IPS DF 6.9 (cell line): Measurements from ENCODE around the gene TSPOAP1.

Source experiments
- DNase-seq: peaks from one replicate; pipeline ENCODE4 v3.0.0-alpha.2; 2013; ENCODE audit warnings: low read depth, low spot score
- H3K27ac ChIP-seq: one replicate; pipeline ENCODE4 v1.5.1; 2013; ENCODE audit warnings: low read length, control low read depth
- H3K27me3 ChIP-seq: 2 replicates; pipeline ENCODE4 v1.6.1; 2013; ENCODE audit warnings: mild to moderate bottlenecking, low read length; ENCODE audit not compliant: control insufficient read depth, insufficient read depth
- H3K36me3 ChIP-seq: 2 replicates; pipeline ENCODE4 v1.6.1; 2013; ENCODE audit warnings: low read length; ENCODE audit not compliant: control insufficient read depth, insufficient read depth
- H3K4me1 ChIP-seq: 2 replicates; pipeline ENCODE4 v1.6.1; 2013; ENCODE audit warnings: low read length; ENCODE audit not compliant: control insufficient read depth, insufficient read depth
- H3K4me3 ChIP-seq: 2 replicates; pipeline ENCODE4 v1.5.1; 2013; ENCODE audit warnings: mild to moderate bottlenecking, low read length
- H3K9me3 ChIP-seq: 2 replicates; pipeline ENCODE4 v1.6.1; 2013; ENCODE audit warnings: low read length, inconsistent platforms; ENCODE audit not compliant: control insufficient read depth, insufficient read depth
- WGBS: extraction: QIAGEN DNeasy Blood & Tissue Kit; methylation state at CpG from one replicate; pipeline ENCODE4 v1.1.7; 2013; ENCODE audit warnings: mixed read lengths, missing lambda C conversion rate; ENCODE audit not compliant: insufficient read length, insufficient coverage; 5-methylcytosine and 5-hydroxymethylcytosine counted together

Gene TSPOAP1

DNA sequence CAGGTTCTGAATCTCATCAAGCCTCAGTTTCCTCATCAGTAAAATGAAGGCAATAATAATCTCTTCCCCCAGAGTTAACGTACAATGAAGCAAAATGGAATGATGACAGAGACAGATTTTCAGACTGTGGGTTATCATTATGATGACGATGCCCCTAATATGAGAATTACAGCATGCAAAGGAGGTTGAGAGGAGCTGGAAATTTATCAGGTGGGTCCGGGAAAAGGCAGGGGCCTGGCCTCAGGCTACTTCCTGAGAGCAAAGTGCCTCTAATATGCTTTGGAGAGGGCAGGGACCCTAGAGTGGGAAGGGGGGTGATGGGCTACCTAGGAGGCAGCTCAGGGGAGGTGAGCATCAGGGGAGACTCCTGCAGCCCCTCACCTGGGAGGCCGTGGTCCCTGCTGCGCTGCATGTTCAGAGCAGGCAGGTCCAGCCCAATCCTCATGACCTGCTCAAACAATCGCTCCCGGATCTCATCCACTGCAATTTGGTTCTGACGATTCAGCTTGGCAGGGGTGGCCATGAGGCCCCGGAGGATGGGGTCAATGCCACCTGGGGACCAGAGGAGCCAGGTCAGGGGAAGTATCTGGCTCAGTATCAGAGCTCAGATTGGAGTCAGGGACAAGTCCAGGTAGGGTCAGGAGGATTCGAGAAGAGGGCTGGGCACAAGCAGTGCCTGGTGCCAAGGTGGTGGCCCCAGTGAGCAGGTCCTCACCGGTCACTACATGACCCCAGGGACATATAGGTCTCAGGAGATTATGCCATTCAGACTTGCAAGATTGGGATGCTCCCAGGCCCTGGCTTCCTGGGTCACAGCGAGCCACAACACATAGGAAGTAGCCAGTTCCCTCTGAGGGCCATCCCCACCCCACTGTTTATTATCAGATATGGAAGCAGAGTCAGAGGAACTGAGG, 56.0 kb downstream of the TSPOAP1 start:
- H3K4me3 ChIP-seq = no peak overlapping the region
- H3K36me3 ChIP-seq = no peaks in the 10 kb centered on the region
- H3K9me3 ChIP-seq = no peaks in the 10 kb centered on the region
- no peaks in the 10 kb centered on the region for H3K4me1 ChIP-seq
- no peak for DNase-seq
- H3K27ac ChIP-seq = no peak overlapping the region
- H3K27me3 ChIP-seq = no peaks in the 10 kb centered on the region
- WGBS = no CpG with 5 or more reads among the region's 12 CpGs

DNA sequence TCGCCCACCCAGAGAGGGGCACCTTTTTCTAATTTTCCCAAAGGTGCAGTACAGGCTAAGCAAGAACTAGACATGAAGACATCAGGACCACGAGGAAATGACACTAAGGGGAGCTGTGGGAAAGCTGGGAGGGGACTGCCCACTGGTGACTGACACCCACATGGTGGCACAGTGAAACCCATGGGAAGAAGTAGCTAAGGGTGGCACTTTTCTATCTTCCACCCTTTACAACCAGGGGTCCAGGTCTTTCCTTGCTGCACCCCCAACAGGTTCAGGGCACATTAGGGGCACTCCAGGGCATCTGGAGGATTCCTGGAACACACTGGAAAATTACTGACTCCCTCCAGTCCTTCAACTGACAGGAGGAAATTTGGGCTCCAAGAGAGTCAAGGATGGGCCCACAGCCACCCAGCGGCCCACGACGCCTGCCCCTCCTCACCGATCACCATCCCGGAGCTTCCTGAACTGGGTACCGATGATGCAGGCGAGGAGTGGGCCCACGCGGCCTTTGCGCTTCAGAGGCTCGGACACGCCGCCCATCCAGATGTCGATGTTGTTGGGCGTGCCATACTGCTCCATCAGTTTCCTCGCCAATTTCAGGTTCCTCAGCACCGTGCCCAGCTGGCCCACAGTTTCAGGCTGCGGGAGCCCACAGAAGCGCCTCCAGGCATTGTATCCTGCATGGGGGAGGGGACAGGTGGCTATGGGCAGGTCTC, 57.2 kb downstream of the TSPOAP1 start:
- Histone ChIP-seq H3K27me3 (no peaks in the 10 kb centered on the region), H3K9me3 (no peaks in the 10 kb centered on the region), H3K27ac (no peak overlapping the region), H3K4me3 (no peak overlapping the region), H3K36me3 (no peaks in the 10 kb centered on the region), H3K4me1 (no peaks in the 10 kb centered on the region)
- no peak for DNase-seq
- WGBS = no CpG with 5 or more reads among the region's 21 CpGs

DNA sequence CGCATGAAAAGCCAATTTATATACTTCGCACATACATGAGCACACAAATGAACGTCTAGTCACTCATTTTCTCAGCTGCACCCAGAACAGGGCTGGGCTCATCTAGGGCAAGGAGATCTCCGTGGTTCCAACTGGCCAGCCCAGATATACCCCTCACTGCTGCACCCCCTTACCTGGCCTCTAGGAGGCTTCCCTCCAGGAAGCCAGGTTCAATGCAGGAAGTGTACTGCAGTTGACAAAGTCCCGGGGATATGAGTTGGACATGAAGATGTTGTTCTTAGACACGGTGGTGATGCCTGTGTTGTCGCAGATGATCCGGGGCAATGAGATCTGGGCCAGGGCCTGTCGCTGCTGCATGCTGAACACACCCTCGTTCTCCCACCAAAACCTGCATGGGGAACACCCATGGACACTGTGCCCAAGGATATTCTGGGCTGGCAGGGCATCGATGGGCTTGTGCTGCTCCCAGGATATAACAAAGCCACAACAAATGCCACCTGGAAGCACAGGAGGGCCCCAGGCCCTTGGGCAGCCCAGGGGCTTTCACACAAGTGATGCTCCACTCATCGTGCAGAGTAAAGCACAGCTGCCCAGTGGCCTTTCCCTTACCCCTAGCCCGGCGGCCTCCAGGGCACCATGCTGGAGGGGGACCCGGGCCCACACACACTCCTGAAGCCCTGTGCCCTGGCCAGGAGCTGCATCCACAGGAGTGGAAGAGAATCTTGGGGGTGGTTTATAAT, 57.9 kb downstream of the TSPOAP1 start:
- Histone ChIP-seq H3K36me3 (no peaks in the 10 kb centered on the region), H3K4me3 (no peak overlapping the region), H3K27me3 (no peaks in the 10 kb centered on the region), H3K4me1 (no peaks in the 10 kb centered on the region), H3K27ac (no peak overlapping the region), H3K9me3 (no peaks in the 10 kb centered on the region)
- WGBS = no CpG with 5 or more reads among the region's 15 CpGs
- DNase-seq = no peak

DNA sequence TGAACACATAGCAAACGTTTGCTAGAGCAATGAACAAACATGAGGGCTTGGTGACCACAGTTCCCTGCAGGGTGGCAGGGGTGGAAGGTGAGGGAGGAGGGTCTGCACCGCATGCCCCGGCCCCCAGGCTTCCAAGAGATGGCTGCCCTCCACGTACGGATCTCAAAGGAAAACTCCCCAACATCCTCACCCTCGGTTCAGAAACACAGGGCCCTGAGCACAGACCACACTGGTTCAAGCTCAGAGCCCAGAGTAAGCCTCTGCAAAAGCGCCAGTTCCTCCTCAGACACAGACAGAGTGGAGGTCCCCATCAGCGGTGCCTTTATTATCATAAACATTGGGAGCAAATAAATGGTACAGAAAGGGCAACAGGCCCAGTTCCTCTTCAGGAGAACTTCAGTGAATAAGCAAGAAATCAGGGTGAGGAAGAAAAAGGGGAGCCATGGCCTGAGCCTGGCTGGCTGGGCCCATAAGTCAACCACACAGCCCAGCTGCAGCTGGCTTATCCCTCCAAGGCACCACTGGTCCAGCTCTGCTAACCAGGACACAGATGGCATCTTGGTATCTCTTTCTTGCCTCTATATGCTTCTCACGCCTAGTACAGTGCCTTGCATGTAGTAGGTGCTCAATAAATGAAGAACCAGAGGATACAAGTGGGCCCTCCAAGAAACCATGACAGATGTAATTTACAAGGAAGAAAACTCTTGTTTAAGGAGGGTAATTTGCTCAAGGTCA, 58.9 kb downstream of the TSPOAP1 start:
- no CpG with 5 or more reads among the region's 9 CpGs for WGBS
- H3K4me1 ChIP-seq = no peaks in the 10 kb centered on the region
- no peak for DNase-seq
- no peaks in the 10 kb centered on the region for H3K36me3 ChIP-seq
- no peak overlapping the region for H3K4me3 ChIP-seq
- no peaks in the 10 kb centered on the region for H3K27me3 ChIP-seq
- no peak overlapping the region for H3K27ac ChIP-seq
- H3K9me3 ChIP-seq = no peaks in the 10 kb centered on the region

DNA sequence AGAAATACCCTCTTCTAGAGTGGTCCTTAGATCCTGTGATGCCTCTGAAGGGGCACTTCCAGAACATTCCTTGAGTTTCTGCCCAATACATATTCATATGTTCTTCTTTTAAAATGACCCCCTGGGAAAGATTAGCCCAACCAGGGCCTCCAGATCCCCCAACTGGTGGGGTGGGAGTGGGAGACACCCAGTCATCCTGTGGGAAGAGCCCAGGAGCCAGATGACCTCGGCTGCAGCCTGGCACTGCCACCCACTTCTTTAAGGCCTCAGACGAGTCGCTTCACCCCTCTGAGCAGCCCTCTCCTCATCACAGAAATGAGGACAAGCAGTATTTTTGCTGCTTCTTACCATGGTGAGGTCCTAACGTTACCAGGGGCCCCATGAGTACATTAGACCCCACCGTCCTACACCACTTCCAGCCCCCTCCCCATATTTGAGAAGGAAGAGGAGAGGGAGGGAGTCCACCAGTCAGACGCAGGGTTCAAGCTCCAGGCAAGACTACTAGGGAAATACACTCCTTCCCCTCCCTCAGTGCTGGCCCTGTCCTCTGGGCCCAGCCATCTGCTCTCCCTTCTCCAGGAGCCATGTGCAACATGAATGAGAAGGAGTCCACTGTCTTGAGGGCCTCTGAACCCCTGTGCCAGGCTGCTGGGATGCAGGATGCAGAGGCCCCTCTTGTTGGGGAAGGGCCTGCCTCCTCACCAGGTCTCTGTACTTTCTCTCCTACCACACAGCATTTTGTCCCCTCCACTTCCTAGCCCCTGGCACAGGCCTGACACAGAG, 59.6 kb downstream of the TSPOAP1 start:
- Histone ChIP-seq H3K27ac (no peak overlapping the region), H3K27me3 (no peaks in the 10 kb centered on the region), H3K9me3 (no peaks in the 10 kb centered on the region), H3K4me3 (no peak overlapping the region), H3K4me1 (no peaks in the 10 kb centered on the region), H3K36me3 (no peaks in the 10 kb centered on the region)
- WGBS = no CpG with 5 or more reads among the region's 6 CpGs
- DNase-seq = no peak

DNA sequence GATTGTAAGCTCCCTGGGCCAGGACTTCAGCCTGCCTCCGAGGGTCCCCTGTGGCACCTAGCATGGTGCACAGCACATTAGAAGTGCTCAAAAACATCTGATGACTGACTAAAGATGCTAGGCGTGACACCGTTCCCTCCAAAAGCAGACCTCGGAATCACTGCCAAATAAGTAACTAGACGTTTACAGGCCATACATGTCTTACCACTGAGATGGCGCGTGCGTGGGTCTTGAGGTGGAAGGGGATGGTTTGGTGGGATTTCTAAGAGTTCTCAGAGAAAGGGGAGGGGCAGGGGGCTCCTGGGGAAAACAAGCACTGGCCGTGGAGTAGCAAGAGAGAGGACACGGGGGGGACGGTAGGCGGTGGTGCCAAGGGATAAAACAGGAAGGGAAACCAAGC, 60.3 kb downstream of the TSPOAP1 start:
- H3K4me3 ChIP-seq = no peak overlapping the region
- H3K4me1 ChIP-seq = no peaks in the 10 kb centered on the region
- no peak for DNase-seq
- no peaks in the 10 kb centered on the region for H3K27me3 ChIP-seq
- no peaks in the 10 kb centered on the region for H3K36me3 ChIP-seq
- WGBS = no CpG with 5 or more reads among the region's 12 CpGs
- H3K27ac ChIP-seq = no peak overlapping the region
- H3K9me3 ChIP-seq = no peaks in the 10 kb centered on the region

DNA sequence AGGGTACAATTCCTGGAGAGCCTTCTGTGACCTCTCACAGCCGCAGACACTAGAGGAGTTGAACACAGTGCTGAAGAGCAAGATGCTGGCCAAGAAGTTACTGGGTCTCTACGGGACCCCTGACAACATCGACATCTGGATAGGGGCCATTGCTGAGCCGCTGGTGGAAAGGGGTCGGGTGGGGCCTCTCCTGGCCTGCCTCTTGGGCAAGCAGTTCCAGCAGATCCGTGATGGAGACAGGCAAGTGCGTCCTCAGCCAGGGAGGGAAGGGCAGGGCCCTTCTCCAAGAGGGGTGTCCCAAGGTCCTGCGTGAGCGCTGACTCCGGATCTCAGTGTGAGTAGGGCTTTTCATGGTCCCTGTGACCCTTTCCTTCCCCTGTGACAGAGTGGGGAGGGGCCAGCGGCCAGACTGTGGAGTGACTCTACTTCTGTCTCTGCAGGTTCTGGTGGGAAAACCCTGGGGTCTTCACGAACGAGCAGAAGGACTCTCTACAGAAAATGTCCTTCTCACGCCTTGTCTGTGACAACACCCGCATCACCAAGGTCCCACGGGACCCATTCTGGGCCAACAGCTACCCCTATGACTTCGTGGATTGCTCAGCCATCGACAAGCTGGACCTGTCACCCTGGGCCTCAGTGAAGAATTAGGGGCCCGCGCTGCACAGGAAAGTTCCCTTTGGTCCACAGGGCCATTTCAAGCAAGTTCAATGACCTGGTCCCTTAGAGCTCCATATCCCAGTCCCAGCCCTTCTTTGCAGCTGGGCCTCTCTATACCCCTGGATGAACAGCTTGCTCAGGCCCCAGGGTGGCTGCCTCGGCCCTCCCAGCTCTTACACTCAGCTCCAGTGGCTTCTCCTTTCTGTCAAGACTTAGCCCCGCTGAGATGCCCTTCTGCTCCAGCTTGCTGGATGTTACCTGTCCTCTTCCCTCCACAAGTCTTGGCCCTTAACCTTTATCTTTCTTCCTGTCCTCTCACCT, 61.0 kb downstream of the TSPOAP1 start:
- Histone ChIP-seq H3K27ac (no peak overlapping the region), H3K27me3 (no peaks in the 10 kb centered on the region), H3K36me3 (no peaks in the 10 kb centered on the region), H3K4me3 (no peak overlapping the region), H3K4me1 (no peaks in the 10 kb centered on the region), H3K9me3 (no peaks in the 10 kb centered on the region)
- DNase-seq = no peak
- WGBS = no CpG with 5 or more reads among the region's 22 CpGs

DNA sequence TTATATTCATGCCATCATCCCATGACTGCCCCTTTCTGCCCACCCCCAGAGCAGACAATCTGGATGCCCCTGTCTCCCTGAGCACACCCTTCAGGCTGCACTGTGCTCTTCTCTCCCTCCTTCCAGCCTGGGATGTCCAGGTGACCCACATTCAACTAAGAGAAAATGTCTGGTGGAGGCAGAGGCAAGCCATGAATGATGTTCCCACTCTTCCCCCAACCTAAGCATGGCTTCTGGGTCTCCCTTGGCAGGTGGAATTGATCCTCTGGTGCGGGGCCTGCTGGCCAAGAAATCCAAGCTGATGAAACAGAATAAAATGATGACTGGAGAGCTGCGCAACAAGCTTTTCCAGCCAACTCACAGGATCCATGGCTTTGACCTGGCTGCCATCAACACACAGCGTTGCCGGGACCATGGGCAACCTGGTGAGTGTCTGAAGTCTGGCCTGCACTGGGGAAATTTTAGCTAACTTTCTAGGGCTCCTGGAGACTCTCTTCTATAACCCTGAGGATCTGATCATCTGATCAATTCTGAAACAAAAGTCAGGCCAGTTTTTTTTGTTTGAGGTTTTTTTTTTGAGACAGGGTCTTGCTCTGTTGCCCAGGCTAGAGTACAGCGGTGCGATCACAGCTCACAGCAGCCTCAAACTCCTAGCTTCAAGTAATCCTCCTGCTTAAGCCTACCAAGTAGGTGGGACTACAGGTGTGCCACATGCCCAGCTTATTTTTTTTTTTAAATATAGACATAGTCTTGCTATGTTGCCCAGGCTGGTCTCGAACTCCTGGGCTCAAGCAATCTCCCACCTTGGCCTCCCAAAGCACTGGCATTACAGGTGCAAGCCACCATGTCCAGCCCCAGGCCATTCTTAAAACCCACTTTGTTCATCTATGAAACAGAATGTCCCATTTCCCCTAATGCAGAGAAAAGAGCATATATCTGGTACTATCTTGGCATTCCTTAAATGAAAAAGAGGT, 62.4 kb downstream of the TSPOAP1 start:
- no peaks in the 10 kb centered on the region for H3K27me3 ChIP-seq
- no CpG with 5 or more reads among the region's 7 CpGs for WGBS

More for the DNA sequence above, 62.4 kb downstream of the TSPOAP1 start:
- no peak overlapping the region for H3K4me3 ChIP-seq
- H3K9me3 ChIP-seq = no peaks in the 10 kb centered on the region
- DNase-seq = no peak
- H3K4me1 ChIP-seq = no peaks in the 10 kb centered on the region
- no peak overlapping the region for H3K27ac ChIP-seq
- no peaks in the 10 kb centered on the region for H3K36me3 ChIP-seq
